Osteocyte (in vitro differentiated cells): ENCODE data around the gene CD2. TPM values are rescaled to one million over a fixed set of nuclear protein-coding genes. Genes with fewer than 3 reads are reported as not detected.

Experiments used
- DNase-seq: peaks from one replicate; pipeline ENCODE4 v3.0.0; 2021; ENCODE audit warnings: mixed read lengths; ENCODE audit not compliant: unreplicated experiment; ENCODE audit errors: extremely low spot score
- H3K27ac Mint-ChIP-seq: one replicate; pipeline ENCODE4 v1.8.0; 2021; ENCODE audit warnings: mild to moderate bottlenecking, mixed read lengths; ENCODE audit not compliant: unreplicated experiment
- H3K27me3 Mint-ChIP-seq: one replicate; pipeline ENCODE4 v1.8.0; 2021; ENCODE audit warnings: mixed read lengths; ENCODE audit not compliant: unreplicated experiment
- H3K36me3 Mint-ChIP-seq: one replicate; pipeline ENCODE4 v1.8.0; 2021; ENCODE audit warnings: mixed read lengths; ENCODE audit not compliant: unreplicated experiment
- H3K4me1 Mint-ChIP-seq: one replicate; pipeline ENCODE4 v1.8.0; 2021; ENCODE audit warnings: mixed read lengths; ENCODE audit not compliant: unreplicated experiment
- H3K4me3 Mint-ChIP-seq: one replicate; pipeline ENCODE4 v1.8.0; 2021; ENCODE audit warnings: mild to moderate bottlenecking, moderate library complexity, mixed read lengths; ENCODE audit not compliant: unreplicated experiment
- H3K9me3 Mint-ChIP-seq: one replicate; pipeline ENCODE4 v1.8.0; 2021; ENCODE audit warnings: mixed read lengths; ENCODE audit not compliant: unreplicated experiment
- CTCF ChIP-seq: fragments of 200-600 bp; sonication (generic); IDR thresholded peaks from 2 replicates; pipeline ENCODE4 v1.5.0; 2021; ENCODE audit warnings: antibody characterized with exemption, mild to moderate bottlenecking, moderate library complexity
- total RNA-seq: library from RNA; stranded (reverse); gene quantifications from 2 replicates; pipeline ENCODE4 v1.2.1, GENCODE V29; 2021

CD2 gene
- total RNA-seq, 1 donor from 2014 or later, result not detected

GRCh38 chr1:116770625-116771024 is 16.4 kb downstream of the CD2 start:
- H3K36me3 Mint-ChIP-seq, result no peaks in the 10 kb centered on the region
- peaks cover 17% of the 10 kb centered on the region for H3K27me3 Mint-ChIP-seq
- no peak for DNase-seq
- TF ChIP-seq CTCF, result no peak
- H3K4me3 Mint-ChIP-seq, result no peak overlapping the region
- H3K27ac Mint-ChIP-seq, result no peak overlapping the region
- H3K9me3 Mint-ChIP-seq, result peaks cover 8% of the 10 kb centered on the region
- no peaks in the 10 kb centered on the region for H3K4me1 Mint-ChIP-seq

- Mint-ChIP-seq H3K27ac (no peak overlapping the region), H3K27me3 (peaks cover 17% of the 10 kb centered on the region), H3K4me3 (no peak overlapping the region), H3K4me1 (no peaks in the 10 kb centered on the region), H3K36me3 (no peaks in the 10 kb centered on the region), H3K9me3 (peaks cover 8% of the 10 kb centered on the region)
- TF ChIP-seq CTCF, result no peak
- no peak for DNase-seq
Observed at GRCh38 chr1:116771997-116772647, 17.9 kb downstream of the CD2 start.

- Mint-ChIP-seq H3K4me1 (peaks cover 5% of the 10 kb centered on the region), H3K9me3 (peaks cover 8% of the 10 kb centered on the region), H3K4me3 (no peak overlapping the region), H3K27me3 (peaks cover 17% of the 10 kb centered on the region), H3K27ac (no peak overlapping the region), H3K36me3 (no peaks in the 10 kb centered on the region)
- no peak for DNase-seq
- no peak for TF ChIP-seq CTCF
Observed at GRCh38 chr1:116772648-116773045, 18.4 kb downstream of the CD2 start.

GRCh38 chr1:116775116-116775752 is 21.0 kb downstream of the CD2 start:
- TF ChIP-seq CTCF, result no peak
- DNase-seq, result no peak
- Mint-ChIP-seq H3K9me3 (peaks cover 8% of the 10 kb centered on the region), H3K36me3 (no peaks in the 10 kb centered on the region), H3K27ac (no peak overlapping the region), H3K4me1 (peaks cover 11% of the 10 kb centered on the region), H3K4me3 (no peak overlapping the region), H3K27me3 (peaks cover 33% of the 10 kb centered on the region)
